Liver (tissue), 9 donors: ENCODE results near the gene ZBP1. TPM values are rescaled to one million over a fixed set of nuclear protein-coding genes. Genes with fewer than 3 reads are reported as not detected.

Experiments
- DNase-seq: peaks from one replicate; pipeline ENCODE4 v3.0.0-alpha.2; 2017; ENCODE audit warnings: low spot score
- H3K27ac ChIP-seq, 2 donors: one replicate each; pipeline ENCODE4 v1.7.0; 2013; ENCODE audit warnings: inconsistent platforms in 2 of 2, low read length in 2 of 2, control low read depth in 1 of 2, low read depth in 1 of 2, mild to moderate bottlenecking in 1 of 2
- H3K27me3 ChIP-seq, 4 donors: one replicate each; pipeline versions ENCODE4 v1.6.1 to v1.7.0; 2013; ENCODE audit warnings: low read length in 3 of 4, inconsistent platforms in 1 of 4, mild to moderate bottlenecking in 1 of 4, moderate library complexity in 1 of 4; ENCODE audit not compliant: control insufficient read depth in 4 of 4, insufficient read depth in 4 of 4
- H3K36me3 ChIP-seq, 4 donors: one replicate each; pipeline versions ENCODE4 v1.6.1 to v1.7.0; 2013; ENCODE audit warnings: low read length in 3 of 4, mild to moderate bottlenecking in 3 of 4, low read depth in 1 of 4, moderate library complexity in 1 of 4; ENCODE audit not compliant: control insufficient read depth in 4 of 4, insufficient read depth in 3 of 4
- H3K4me1 ChIP-seq, 4 donors: one replicate each; pipeline versions ENCODE4 v1.6.1 to v1.7.0; 2013; ENCODE audit warnings: low read length in 3 of 4, mild to moderate bottlenecking in 3 of 4, moderate library complexity in 1 of 4; ENCODE audit not compliant: control insufficient read depth in 4 of 4, insufficient read depth in 4 of 4
- H3K4me3 ChIP-seq, 3 donors: one replicate each; pipeline versions ENCODE4 v1.6.1 to v1.7.0; 2013; ENCODE audit warnings: low read length in 3 of 3, control low read depth in 1 of 3, low read depth in 1 of 3, mild to moderate bottlenecking in 1 of 3
- H3K9ac ChIP-seq, 2 donors: one replicate each; pipeline ENCODE4 v1.7.0; 2013; ENCODE audit warnings: low read length in 2 of 2, mild to moderate bottlenecking in 2 of 2, moderate library complexity in 2 of 2, control low read depth in 1 of 2, low read depth in 1 of 2
- H3K9me3 ChIP-seq, 4 donors: one replicate each; pipeline versions ENCODE4 v1.6.1 to v1.7.0; 2013; ENCODE audit warnings: low read length in 3 of 4; ENCODE audit not compliant: control insufficient read depth in 4 of 4
- EGR1 ChIP-seq, 2 donors: IDR thresholded peaks; 2 replicates each; pipeline ENCODE4 v1.6.1; 2016 to 2018; ENCODE audit warnings: antibody characterized with exemption in 2 of 2, low read depth in 2 of 2
- FOXA1 ChIP-seq: IDR thresholded peaks from 2 replicates; pipeline ENCODE4 v1.6.1; 2016; ENCODE audit warnings: antibody characterized with exemption
- FOXA2 ChIP-seq: IDR thresholded peaks from 2 replicates; pipeline ENCODE4 v1.6.1; 2016; ENCODE audit warnings: antibody characterized with exemption
- HNF4A ChIP-seq, 2 donors: conservative IDR thresholded peaks; 2 replicates each; pipeline ENCODE4 v1.6.1; 2016; ENCODE audit warnings: antibody characterized with exemption in 2 of 2, mild to moderate bottlenecking in 2 of 2
- HNF4G ChIP-seq: IDR thresholded peaks from 2 replicates; pipeline ENCODE4 v1.6.1; 2016; ENCODE audit warnings: antibody characterized with exemption
- JUND ChIP-seq, 2 donors: IDR thresholded peaks; 2 replicates each; pipeline ENCODE4 v1.6.1; 2016; ENCODE audit warnings: antibody characterized with exemption in 2 of 2
- NR2F2 ChIP-seq: IDR thresholded peaks from 2 replicates; pipeline ENCODE4 v1.6.1; 2016; ENCODE audit warnings: antibody characterized with exemption
- RAD21 ChIP-seq, 2 donors: IDR thresholded peaks; 2 replicates each; pipeline ENCODE4 v1.6.1; 2016; ENCODE audit warnings: antibody characterized with exemption in 2 of 2, mild to moderate bottlenecking in 2 of 2
- RXRA ChIP-seq, 2 donors: IDR thresholded peaks; 2 replicates each; pipeline ENCODE4 v1.6.1; 2017 to 2018; ENCODE audit warnings: antibody characterized with exemption in 2 of 2, mild to moderate bottlenecking in 1 of 2
- SP1 ChIP-seq: IDR thresholded peaks from 2 replicates; pipeline ENCODE4 v1.6.1; 2018; ENCODE audit warnings: antibody characterized with exemption, mild to moderate bottlenecking
- TAF1 ChIP-seq: conservative IDR thresholded peaks from 2 replicates; pipeline ENCODE4 v1.6.1; 2016; ENCODE audit warnings: antibody characterized with exemption, mild to moderate bottlenecking
- YY1 ChIP-seq: IDR thresholded peaks from 2 replicates; pipeline ENCODE4 v1.6.1; 2016; ENCODE audit warnings: antibody characterized with exemption, mild to moderate bottlenecking
- WGBS: extraction: QIAGEN DNeasy Blood & Tissue Kit; methylation state at CpG from one replicate; pipeline ENCODE4 v1.1.7; 2013; 5-methylcytosine and 5-hydroxymethylcytosine counted together
- polyA plus RNA-seq, 2 donors: library from polyadenylated mRNA; stranded (reverse) in 1 of 2; unstranded in 1 of 2; fragments of 200-250 nt in 1 of 2; fragments of >200 nt in 1 of 2; fragmentation: Nextera tagmentation in 1 of 2; extraction: Ambion mirVana in 1 of 2; gene quantifications; one replicate each; pipeline versions ENCODE4 v1.2.1 to v1.2.3, GENCODE V29; 2013 to 2015
- total RNA-seq, 2 donors: library from RNA; depleted of rRNA; stranded (reverse); fragments of >200 nt; gene quantifications; one replicate each; pipeline ENCODE4 v1.2.3, GENCODE V29; 2014
- TF ChIP-seq, protein P1 (sequence below): IDR thresholded peaks from 2 replicates; pipeline ENCODE4 v1.6.1; 2016; ENCODE audit warnings: antibody characterized with exemption, mild to moderate bottlenecking
- TF ChIP-seq, protein P2 (sequence below): fragments of 150-350 bp; IDR thresholded peaks from 2 replicates; pipeline ENCODE4 v1.5.1; 2017; ENCODE audit warnings: improper control_type of control experiment, low read depth, low read length; ENCODE audit not compliant: missing input control
- TF ChIP-seq, protein P3 (sequence below): IDR thresholded peaks from 2 replicates; pipeline ENCODE4 v1.6.1; 2016; ENCODE audit warnings: antibody characterized with exemption
- TF ChIP-seq, protein P4 (sequence below): IDR thresholded peaks from 2 replicates; pipeline ENCODE4 v1.6.1; 2016; ENCODE audit warnings: antibody characterized with exemption
- TF ChIP-seq, protein P5 (sequence below): IDR thresholded peaks from 2 replicates; pipeline ENCODE4 v1.6.1; 2016; ENCODE audit warnings: antibody characterized with exemption
- donor health status: healthy.
- donor health status: healthy.
- donor health status: healthy.
- donor health status: healthy.
- donor health status: healthy.

The ZBP1 gene
- total and polyA plus RNA-seq, 4 donors, result 0.06 to 0.42 (median 0.13) TPM

DNA sequence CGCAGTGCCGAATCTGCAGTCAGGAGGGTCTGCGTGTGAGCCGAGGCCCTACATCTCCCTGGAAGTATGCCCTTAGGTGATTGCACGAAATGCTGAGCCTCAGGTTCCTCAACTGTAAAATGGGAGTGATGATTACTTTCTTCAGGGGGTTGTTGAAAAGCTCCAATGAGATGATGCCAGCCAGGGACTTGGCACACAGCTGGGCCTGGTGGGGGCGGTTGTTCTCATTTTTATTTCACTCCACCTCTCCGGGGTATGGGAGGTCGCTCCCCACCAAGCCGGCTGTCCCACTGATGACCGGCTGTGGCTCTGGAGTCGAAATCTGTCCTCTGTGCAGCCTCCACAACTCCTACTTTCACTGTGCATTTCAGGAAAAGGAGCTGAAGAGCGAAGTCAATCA, 51.3 kb downstream of the ZBP1 start:
- no peak overlapping the region for H3K4me3 ChIP-seq
- WGBS, result 69% methylated on average over 12 of the region's 12 CpGs
- no peaks in the 10 kb centered on the region for H3K9me3 ChIP-seq
- H3K9ac ChIP-seq, result peak overlapping the region in 1 of 2 donors; percentile 55
- TF ChIP-seq FOXA2 (no peak), RAD21 (IDR thresholded peaks at IDR 0.05) (no peak), HNF4A (conservative IDR thresholded peaks at IDR 0.05) (no peak), EGR1 (IDR thresholded peaks at IDR 0.05; ENCODE audit: low read depth in 2 of 2) (no peak), JUND (IDR thresholded peaks at IDR 0.05) (no peak), RXRA (IDR thresholded peaks at IDR 0.05) (no peak), TAF1 (no peak), FOXA1 (no peak), HNF4G (no peak), NR2F2 (no peak), SP1 (no peak), YY1 (no peak)
- TF ChIP-seq, protein P1, sequence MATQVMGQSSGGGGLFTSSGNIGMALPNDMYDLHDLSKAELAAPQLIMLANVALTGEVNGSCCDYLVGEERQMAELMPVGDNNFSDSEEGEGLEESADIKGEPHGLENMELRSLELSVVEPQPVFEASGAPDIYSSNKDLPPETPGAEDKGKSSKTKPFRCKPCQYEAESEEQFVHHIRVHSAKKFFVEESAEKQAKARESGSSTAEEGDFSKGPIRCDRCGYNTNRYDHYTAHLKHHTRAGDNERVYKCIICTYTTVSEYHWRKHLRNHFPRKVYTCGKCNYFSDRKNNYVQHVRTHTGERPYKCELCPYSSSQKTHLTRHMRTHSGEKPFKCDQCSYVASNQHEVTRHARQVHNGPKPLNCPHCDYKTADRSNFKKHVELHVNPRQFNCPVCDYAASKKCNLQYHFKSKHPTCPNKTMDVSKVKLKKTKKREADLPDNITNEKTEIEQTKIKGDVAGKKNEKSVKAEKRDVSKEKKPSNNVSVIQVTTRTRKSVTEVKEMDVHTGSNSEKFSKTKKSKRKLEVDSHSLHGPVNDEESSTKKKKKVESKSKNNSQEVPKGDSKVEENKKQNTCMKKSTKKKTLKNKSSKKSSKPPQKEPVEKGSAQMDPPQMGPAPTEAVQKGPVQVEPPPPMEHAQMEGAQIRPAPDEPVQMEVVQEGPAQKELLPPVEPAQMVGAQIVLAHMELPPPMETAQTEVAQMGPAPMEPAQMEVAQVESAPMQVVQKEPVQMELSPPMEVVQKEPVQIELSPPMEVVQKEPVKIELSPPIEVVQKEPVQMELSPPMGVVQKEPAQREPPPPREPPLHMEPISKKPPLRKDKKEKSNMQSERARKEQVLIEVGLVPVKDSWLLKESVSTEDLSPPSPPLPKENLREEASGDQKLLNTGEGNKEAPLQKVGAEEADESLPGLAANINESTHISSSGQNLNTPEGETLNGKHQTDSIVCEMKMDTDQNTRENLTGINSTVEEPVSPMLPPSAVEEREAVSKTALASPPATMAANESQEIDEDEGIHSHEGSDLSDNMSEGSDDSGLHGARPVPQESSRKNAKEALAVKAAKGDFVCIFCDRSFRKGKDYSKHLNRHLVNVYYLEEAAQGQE, result no peak
- TF ChIP-seq, protein P2, sequence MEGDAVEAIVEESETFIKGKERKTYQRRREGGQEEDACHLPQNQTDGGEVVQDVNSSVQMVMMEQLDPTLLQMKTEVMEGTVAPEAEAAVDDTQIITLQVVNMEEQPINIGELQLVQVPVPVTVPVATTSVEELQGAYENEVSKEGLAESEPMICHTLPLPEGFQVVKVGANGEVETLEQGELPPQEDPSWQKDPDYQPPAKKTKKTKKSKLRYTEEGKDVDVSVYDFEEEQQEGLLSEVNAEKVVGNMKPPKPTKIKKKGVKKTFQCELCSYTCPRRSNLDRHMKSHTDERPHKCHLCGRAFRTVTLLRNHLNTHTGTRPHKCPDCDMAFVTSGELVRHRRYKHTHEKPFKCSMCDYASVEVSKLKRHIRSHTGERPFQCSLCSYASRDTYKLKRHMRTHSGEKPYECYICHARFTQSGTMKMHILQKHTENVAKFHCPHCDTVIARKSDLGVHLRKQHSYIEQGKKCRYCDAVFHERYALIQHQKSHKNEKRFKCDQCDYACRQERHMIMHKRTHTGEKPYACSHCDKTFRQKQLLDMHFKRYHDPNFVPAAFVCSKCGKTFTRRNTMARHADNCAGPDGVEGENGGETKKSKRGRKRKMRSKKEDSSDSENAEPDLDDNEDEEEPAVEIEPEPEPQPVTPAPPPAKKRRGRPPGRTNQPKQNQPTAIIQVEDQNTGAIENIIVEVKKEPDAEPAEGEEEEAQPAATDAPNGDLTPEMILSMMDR, result no peak
- TF ChIP-seq, protein P3, sequence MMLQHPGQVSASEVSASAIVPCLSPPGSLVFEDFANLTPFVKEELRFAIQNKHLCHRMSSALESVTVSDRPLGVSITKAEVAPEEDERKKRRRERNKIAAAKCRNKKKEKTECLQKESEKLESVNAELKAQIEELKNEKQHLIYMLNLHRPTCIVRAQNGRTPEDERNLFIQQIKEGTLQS, result no peak
- TF ChIP-seq, protein P4, sequence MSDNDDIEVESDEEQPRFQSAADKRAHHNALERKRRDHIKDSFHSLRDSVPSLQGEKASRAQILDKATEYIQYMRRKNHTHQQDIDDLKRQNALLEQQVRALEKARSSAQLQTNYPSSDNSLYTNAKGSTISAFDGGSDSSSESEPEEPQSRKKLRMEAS, result no peak
- TF ChIP-seq, protein P5, sequence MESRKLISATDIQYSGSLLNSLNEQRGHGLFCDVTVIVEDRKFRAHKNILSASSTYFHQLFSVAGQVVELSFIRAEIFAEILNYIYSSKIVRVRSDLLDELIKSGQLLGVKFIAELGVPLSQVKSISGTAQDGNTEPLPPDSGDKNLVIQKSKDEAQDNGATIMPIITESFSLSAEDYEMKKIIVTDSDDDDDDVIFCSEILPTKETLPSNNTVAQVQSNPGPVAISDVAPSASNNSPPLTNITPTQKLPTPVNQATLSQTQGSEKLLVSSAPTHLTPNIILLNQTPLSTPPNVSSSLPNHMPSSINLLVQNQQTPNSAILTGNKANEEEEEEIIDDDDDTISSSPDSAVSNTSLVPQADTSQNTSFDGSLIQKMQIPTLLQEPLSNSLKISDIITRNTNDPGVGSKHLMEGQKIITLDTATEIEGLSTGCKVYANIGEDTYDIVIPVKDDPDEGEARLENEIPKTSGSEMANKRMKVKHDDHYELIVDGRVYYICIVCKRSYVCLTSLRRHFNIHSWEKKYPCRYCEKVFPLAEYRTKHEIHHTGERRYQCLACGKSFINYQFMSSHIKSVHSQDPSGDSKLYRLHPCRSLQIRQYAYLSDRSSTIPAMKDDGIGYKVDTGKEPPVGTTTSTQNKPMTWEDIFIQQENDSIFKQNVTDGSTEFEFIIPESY, result no peak
- peaks cover 4 to 36% (median 21%) of the 10 kb centered on the region in 4 donors for H3K4me1 ChIP-seq
- no peaks in the 10 kb centered on the region for H3K27me3 ChIP-seq
- DNase-seq, result no peak
- H3K36me3 ChIP-seq, result peaks cover 0 to 5% (median 0%) of the 10 kb centered on the region in 4 donors
- peak overlapping the region; percentile 88 to 92 for H3K27ac ChIP-seq
